Measurements from ENCODE around the gene EPC1. TPM values are rescaled to one million over a fixed set of nuclear protein-coding genes. Genes with fewer than 3 reads are reported as not detected.

Gene EPC1
- total and polyA plus RNA-seq, 2 donors from 2014 or later: 12.3 to 42.6 TPM

- Histone ChIP-seq H3K9ac (ENCODE audit: low read length in 3 of 3) (no peak overlapping the region), H3K4me1 (ENCODE audit: control insufficient read depth in 2 of 3, insufficient read depth in 2 of 3, low read depth in 1 of 3, low read length in 3 of 3) (no peaks in the 10 kb centered on the region), H3K36me3 (ENCODE audit: control insufficient read depth in 2 of 3, insufficient read depth in 3 of 3, low read length in 3 of 3) (peaks cover 3 to 18% (median 15%) of the 10 kb centered on the region in 3 donors), H3K27me3 (ENCODE audit: control insufficient read depth, insufficient read depth, low read length) (no peaks in the 10 kb centered on the region), H3K9me3 (ENCODE audit: control insufficient read depth in 2 of 3, insufficient read depth in 1 of 3, low read length in 3 of 3) (no peaks in the 10 kb centered on the region), H3K4me3 (ENCODE audit: low read length in 3 of 3) (no peak overlapping the region), H3K27ac (ENCODE audit: low read depth in 2 of 2, low read length in 2 of 2) (no peak overlapping the region)
- TF ChIP-seq, protein P1, sequence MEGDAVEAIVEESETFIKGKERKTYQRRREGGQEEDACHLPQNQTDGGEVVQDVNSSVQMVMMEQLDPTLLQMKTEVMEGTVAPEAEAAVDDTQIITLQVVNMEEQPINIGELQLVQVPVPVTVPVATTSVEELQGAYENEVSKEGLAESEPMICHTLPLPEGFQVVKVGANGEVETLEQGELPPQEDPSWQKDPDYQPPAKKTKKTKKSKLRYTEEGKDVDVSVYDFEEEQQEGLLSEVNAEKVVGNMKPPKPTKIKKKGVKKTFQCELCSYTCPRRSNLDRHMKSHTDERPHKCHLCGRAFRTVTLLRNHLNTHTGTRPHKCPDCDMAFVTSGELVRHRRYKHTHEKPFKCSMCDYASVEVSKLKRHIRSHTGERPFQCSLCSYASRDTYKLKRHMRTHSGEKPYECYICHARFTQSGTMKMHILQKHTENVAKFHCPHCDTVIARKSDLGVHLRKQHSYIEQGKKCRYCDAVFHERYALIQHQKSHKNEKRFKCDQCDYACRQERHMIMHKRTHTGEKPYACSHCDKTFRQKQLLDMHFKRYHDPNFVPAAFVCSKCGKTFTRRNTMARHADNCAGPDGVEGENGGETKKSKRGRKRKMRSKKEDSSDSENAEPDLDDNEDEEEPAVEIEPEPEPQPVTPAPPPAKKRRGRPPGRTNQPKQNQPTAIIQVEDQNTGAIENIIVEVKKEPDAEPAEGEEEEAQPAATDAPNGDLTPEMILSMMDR (IDR thresholded peaks at IDR 0.05; ENCODE audit: borderline replicate concordance, extremely low read depth, insufficient read depth): no peak
- intact Hi-C loops (cut with DNase I): no loop called here
- no peak for DNase-seq
- FAIRE-seq: no peak
Measured at GRCh38 chr10:32279795-32280194, 67.2 kb downstream of the EPC1 start.

GRCh38 chr10:32273336-32273735 lies 73.6 kb downstream of the EPC1 start:
- Histone ChIP-seq H3K36me3 (ENCODE audit: control insufficient read depth in 2 of 3, insufficient read depth in 3 of 3, low read length in 3 of 3) (peaks cover 18 to 37% (median 21%) of the 10 kb centered on the region in 3 donors), H3K9me3 (ENCODE audit: control insufficient read depth in 2 of 3, insufficient read depth in 1 of 3, low read length in 3 of 3) (no peaks in the 10 kb centered on the region), H3K4me3 (ENCODE audit: low read length in 3 of 3) (no peak overlapping the region), H3K4me1 (ENCODE audit: control insufficient read depth in 2 of 3, insufficient read depth in 2 of 3, low read depth in 1 of 3, low read length in 3 of 3) (no peaks in the 10 kb centered on the region), H3K27ac (ENCODE audit: low read depth in 2 of 2, low read length in 2 of 2) (no peak overlapping the region), H3K9ac (ENCODE audit: low read length in 3 of 3) (no peak overlapping the region), H3K27me3 (ENCODE audit: control insufficient read depth, insufficient read depth, low read length) (no peaks in the 10 kb centered on the region)
- no peak for DNase-seq
- intact Hi-C loops (cut with DNase I): no loop called here
- no peak for FAIRE-seq
- TF ChIP-seq, protein P1 (IDR thresholded peaks at IDR 0.05; ENCODE audit: borderline replicate concordance, extremely low read depth, insufficient read depth): no peak

DNA sequence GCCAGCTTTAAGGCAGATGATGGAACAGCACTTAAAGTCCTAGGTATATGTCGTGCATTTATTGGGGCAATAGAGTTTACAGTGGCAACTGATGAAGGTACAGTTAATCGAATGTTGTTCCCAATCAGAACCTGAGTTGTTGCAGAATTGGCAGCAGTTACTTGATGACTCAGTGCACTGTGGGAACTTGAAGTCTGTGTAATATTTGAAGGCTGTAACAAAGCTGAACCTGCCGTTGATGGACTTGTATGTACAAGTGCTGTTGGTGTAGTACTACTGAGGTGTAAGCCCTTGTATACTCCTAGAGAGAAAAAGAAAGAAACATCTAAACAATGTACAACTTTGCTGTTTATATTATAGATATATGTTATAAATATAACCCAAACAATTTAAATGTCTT lies 75.3 kb downstream of the EPC1 start:
- no peak overlapping the region for H3K4me3 ChIP-seq (ENCODE audit: low read length in 3 of 3)
- FAIRE-seq (no peak), DNase-seq (no peak)
- no peaks in the 10 kb centered on the region for H3K9me3 ChIP-seq (ENCODE audit: control insufficient read depth in 2 of 3, insufficient read depth in 1 of 3, low read length in 3 of 3)
- no peaks in the 10 kb centered on the region for H3K27me3 ChIP-seq (ENCODE audit: control insufficient read depth, insufficient read depth, low read length)
- TF ChIP-seq, protein P1 (IDR thresholded peaks at IDR 0.05; ENCODE audit: borderline replicate concordance, extremely low read depth, insufficient read depth): no peak
- H3K9ac ChIP-seq (ENCODE audit: low read length in 3 of 3): no peak overlapping the region
- H3K36me3 ChIP-seq (ENCODE audit: control insufficient read depth in 2 of 3, insufficient read depth in 3 of 3, low read length in 3 of 3): peaks cover 22 to 39% (median 24%) of the 10 kb centered on the region in 3 donors
- intact Hi-C loops (cut with DNase I): no loop called here
- no peaks in the 10 kb centered on the region for H3K4me1 ChIP-seq (ENCODE audit: control insufficient read depth in 2 of 3, insufficient read depth in 2 of 3, low read depth in 1 of 3, low read length in 3 of 3)
- no peak overlapping the region for H3K27ac ChIP-seq (ENCODE audit: low read depth in 2 of 2, low read length in 2 of 2)

Data from kidney (tissue), 14 donors.